ENCODE data around the gene FERMT3. TPM values are rescaled to one million over a fixed set of nuclear protein-coding genes. Genes with fewer than 3 reads are reported as not detected.
A peak's percentile ranks its signal among the peaks of the same experiment; 100 is the strongest.

The FERMT3 gene
- total RNA-seq, 6 donors from 2014 or later, result 33.2 to 119 (median 89.3) TPM

GRCh38 chr11:64253043-64253442 lies 46.5 kb downstream of the FERMT3 start:
- peaks cover 20 to 38% (median 29%) of the 10 kb centered on the region in 4 donors for H3K4me1 ChIP-seq
- 73 to 88% methylated on average over 5 to 8 of the region's 8 CpGs for WGBS, 2 donors
- no peaks in the 10 kb centered on the region for H3K9me3 ChIP-seq
- DNase-seq (peak in 1 of 2 donors; percentile 34), ATAC-seq (ENCODE audit: low FRiP score in 2 of 2) (no peak)
- no peaks in the 10 kb centered on the region for H3K27me3 ChIP-seq
- H3K27ac ChIP-seq, result peak overlapping the region in 2 of 4 donors; percentile 81 to 82
- peak overlapping the region in 2 of 4 donors; percentile 56 to 96 for H3K4me3 ChIP-seq
- H3K36me3 ChIP-seq, result peaks cover 5 to 39% (median 34%) of the 10 kb centered on the region in 4 donors
- TF ChIP-seq EP300 (IDR thresholded peaks at IDR 0.05) (no peak), POLR2A (IDR thresholded peaks at IDR 0.05) (no peak), CTCF (IDR thresholded peaks at IDR 0.05) (no peak), POLR2AphosphoS5 (IDR thresholded peaks at IDR 0.05) (no peak)

- Histone ChIP-seq H3K4me3 (no peak overlapping the region), H3K9me3 (no peaks in the 10 kb centered on the region), H3K27me3 (no peaks in the 10 kb centered on the region), H3K4me1 (peaks cover 20 to 37% (median 28%) of the 10 kb centered on the region in 4 donors), H3K36me3 (peaks cover 7 to 43% (median 38%) of the 10 kb centered on the region in 4 donors), H3K27ac (peak overlapping the region in 1 of 4 donors; percentile 4)
- DNase-seq, result no peak
- no peak for ATAC-seq (ENCODE audit: low FRiP score in 2 of 2)
- WGBS, 2 donors, result 56 to 59% methylated on average over 2 to 5 of the region's 5 CpGs
- TF ChIP-seq POLR2AphosphoS5 (IDR thresholded peaks at IDR 0.05) (no peak), CTCF (IDR thresholded peaks at IDR 0.05) (no peak), EP300 (IDR thresholded peaks at IDR 0.05) (no peak), POLR2A (IDR thresholded peaks at IDR 0.05) (no peak)
These were observed 47.0 kb downstream of the FERMT3 start for GRCh38 chr11:64253481-64253880.

DNA sequence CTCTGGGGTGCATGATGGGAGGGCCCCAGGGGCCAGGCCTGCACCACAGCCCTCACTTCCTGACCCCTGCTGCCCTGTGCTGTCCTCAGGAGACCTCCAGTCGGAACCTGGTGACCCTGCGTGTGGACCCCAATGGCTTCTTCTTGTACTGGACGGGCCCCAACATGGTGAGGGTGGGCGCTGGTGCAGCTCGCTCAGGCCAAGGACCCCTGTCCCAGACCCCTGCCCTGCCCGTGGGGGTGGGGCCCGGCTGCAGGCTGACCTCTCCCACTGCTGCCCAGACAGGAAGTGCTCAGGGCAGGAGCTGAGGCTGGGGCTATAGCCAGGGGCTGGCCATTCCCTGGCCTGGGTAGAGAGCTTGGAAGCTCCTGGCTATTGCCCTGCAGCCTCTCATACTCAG lies 47.8 kb downstream of the FERMT3 start:
- Histone ChIP-seq H3K4me3 (no peak overlapping the region), H3K27ac (peak overlapping the region in 1 of 4 donors; percentile 4), H3K36me3 (peaks cover 11 to 51% (median 46%) of the 10 kb centered on the region in 4 donors), H3K4me1 (peaks cover 20 to 37% (median 28%) of the 10 kb centered on the region in 4 donors), H3K9me3 (no peaks in the 10 kb centered on the region), H3K27me3 (no peaks in the 10 kb centered on the region)
- TF ChIP-seq EP300 (IDR thresholded peaks at IDR 0.05), result no peak
- 76% methylated on average over 7 of the region's 7 CpGs; no CpG with 5 or more reads in 1 of the 2 donors for WGBS, 2 donors
- ATAC-seq (ENCODE audit: low FRiP score in 2 of 2) (no peak), DNase-seq (peak in 1 of 2 donors; percentile 77)

DNA sequence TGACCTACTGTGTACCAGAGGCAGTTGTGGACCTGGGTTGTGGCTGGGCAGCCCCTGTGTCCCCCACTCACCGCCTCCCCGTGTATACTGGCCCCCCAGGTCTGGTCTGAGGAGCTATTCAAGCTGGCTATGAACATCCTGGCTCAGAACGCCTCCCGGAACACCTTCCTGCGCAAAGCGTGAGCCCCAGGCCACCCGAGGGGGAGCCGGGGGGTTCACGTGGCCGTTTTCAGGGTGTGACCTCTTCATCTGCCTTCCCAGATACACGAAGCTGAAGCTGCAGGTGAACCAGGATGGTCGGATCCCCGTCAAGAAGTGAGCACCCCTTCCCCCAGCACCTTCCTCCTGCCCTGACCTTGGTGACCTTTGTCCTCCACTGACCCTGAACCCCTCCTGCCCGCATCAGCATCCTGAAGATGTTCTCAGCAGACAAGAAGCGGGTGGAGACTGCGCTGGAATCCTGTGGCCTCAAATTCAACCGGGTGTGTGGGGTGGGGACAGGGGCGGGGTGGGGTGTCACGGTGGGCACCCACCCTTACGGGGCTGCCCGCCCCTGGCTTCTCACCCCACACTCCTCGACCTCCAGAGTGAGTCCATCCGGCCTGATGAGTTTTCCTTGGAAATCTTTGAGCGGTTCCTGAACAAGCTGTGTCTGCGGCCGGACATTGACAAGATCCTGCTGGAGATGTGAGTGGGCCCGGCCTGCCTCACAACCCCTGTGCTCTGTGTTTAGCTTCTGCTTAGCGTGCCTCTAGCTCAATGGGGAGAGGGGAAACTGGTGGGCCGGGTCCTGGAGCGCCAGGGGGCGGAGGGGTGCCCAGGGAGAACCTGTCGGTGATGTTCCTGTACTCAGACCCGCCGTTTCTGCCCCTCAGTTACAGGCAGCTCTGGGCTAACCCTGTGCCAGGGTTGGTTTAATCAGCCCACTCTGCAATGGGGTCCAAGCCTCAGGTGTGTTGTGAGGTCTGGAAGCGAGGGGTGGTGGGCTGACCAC lies 48.9 kb downstream of the FERMT3 start:
- Histone ChIP-seq H3K36me3 (peaks cover 15 to 62% (median 56%) of the 10 kb centered on the region in 4 donors), H3K4me3 (no peak overlapping the region), H3K27ac (no peak overlapping the region), H3K27me3 (no peaks in the 10 kb centered on the region), H3K4me1 (peaks cover 19 to 36% (median 28%) of the 10 kb centered on the region in 4 donors), H3K9me3 (no peaks in the 10 kb centered on the region)
- WGBS, 2 donors, result 89 to 93% methylated on average over 22 to 35 of the region's 35 CpGs
- no peak for TF ChIP-seq CTCF (IDR thresholded peaks at IDR 0.05)
- TF ChIP-seq POLR2AphosphoS5 (IDR thresholded peaks at IDR 0.05), result no peak
- TF ChIP-seq POLR2A (IDR thresholded peaks at IDR 0.05), result no peak
- TF ChIP-seq EP300 (IDR thresholded peaks at IDR 0.05), result no peak
- no peak for ATAC-seq (ENCODE audit: low FRiP score in 2 of 2)
- DNase-seq, result peak in 1 of 2 donors; percentile 59

DNA sequence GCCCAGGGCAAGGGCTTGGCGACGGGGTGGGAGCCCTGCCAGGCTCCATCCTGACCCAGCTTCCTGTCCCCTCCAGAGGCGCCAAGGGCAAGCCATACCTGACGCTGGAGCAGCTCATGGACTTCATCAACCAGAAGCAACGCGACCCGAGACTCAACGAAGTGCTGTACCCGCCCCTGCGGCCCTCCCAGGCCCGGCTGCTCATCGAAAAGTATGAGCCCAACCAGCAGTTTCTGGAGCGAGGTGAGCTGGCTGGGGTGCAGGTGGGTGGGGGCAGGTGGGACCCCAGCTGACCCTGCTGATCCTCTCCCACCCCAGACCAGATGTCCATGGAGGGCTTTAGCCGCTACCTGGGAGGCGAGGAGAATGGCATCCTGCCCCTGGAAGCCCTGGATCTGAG lies 49.8 kb downstream of the FERMT3 start:
- peaks cover 13 to 28% (median 21%) of the 10 kb centered on the region in 4 donors for H3K4me1 ChIP-seq
- ATAC-seq (ENCODE audit: low FRiP score in 2 of 2) (no peak), DNase-seq (peak in 1 of 2 donors; percentile 75)
- no peak for TF ChIP-seq EP300 (IDR thresholded peaks at IDR 0.05)
- no peak for TF ChIP-seq POLR2A (IDR thresholded peaks at IDR 0.05)
- TF ChIP-seq POLR2AphosphoS5 (IDR thresholded peaks at IDR 0.05), result no peak
- H3K36me3 ChIP-seq, result peaks cover 15 to 69% (median 59%) of the 10 kb centered on the region in 4 donors
- no peak overlapping the region for H3K4me3 ChIP-seq
- WGBS, 2 donors, result 83 to 87% methylated on average over 4 to 15 of the region's 15 CpGs
- H3K9me3 ChIP-seq, result no peaks in the 10 kb centered on the region
- H3K27ac ChIP-seq, result no peak overlapping the region
- H3K27me3 ChIP-seq, result no peaks in the 10 kb centered on the region
